HPDE6-E6E7 (cell line): ENCODE data around the gene SLC22A7.

Experiments
- DNase-seq: peaks from one replicate; pipeline ENCODE4 v3.0.0; 2011; ENCODE audit warnings: missing footprints; ENCODE audit errors: extremely low spot score

SLC22A7 gene

GRCh38 chr6:43283514-43283901 is 14.6 kb upstream of the SLC22A7 start:
- no peak for DNase-seq

- DNase-seq, result no peak
Measured at GRCh38 chr6:43283905-43284304, 14.2 kb upstream of the SLC22A7 start.

- DNase-seq, result no peak
Measured at GRCh38 chr6:43284991-43285781, 12.9 kb upstream of the SLC22A7 start.

GRCh38 chr6:43285832-43286231 is 12.2 kb upstream of the SLC22A7 start:
- DNase-seq, result no peak

GRCh38 chr6:43286456-43286979 is 11.5 kb upstream of the SLC22A7 start:
- DNase-seq, result no peak

GRCh38 chr6:43286980-43287716 is 10.9 kb upstream of the SLC22A7 start:
- no peak for DNase-seq

- DNase-seq, result no peak
Measured at GRCh38 chr6:43287717-43288679, 10.1 kb upstream of the SLC22A7 start.

GRCh38 chr6:43290339-43290904 is 7.6 kb upstream of the SLC22A7 start:
- no peak for DNase-seq

GRCh38 chr6:43290905-43291355 is 7.1 kb upstream of the SLC22A7 start:
- DNase-seq, result no peak

GRCh38 chr6:43291708-43292107 is 6.4 kb upstream of the SLC22A7 start:
- no peak for DNase-seq

- DNase-seq, result no peak
Measured at GRCh38 chr6:43292341-43292740, 5.7 kb upstream of the SLC22A7 start.

GRCh38 chr6:43292763-43293318 is 5.2 kb upstream of the SLC22A7 start:
- no peak for DNase-seq

- DNase-seq, result no peak
Measured at GRCh38 chr6:43293698-43294097, 4.4 kb upstream of the SLC22A7 start.

- DNase-seq, result no peak
Measured at GRCh38 chr6:43294536-43294935, 3.5 kb upstream of the SLC22A7 start.

- no peak for DNase-seq
Measured at GRCh38 chr6:43295456-43295855, 2.6 kb upstream of the SLC22A7 start.

- no peak for DNase-seq
Measured at GRCh38 chr6:43296780-43297497, 1.1 kb upstream of the SLC22A7 start.

GRCh38 chr6:43298565-43299337 is 691 bp downstream of the SLC22A7 start:
- no peak for DNase-seq

- no peak for DNase-seq
Measured at GRCh38 chr6:43299338-43300293, 1.6 kb downstream of the SLC22A7 start.
